K562 (cell line): ENCODE measurements around the gene MTCH2.

Source experiments
- PHF20 ChIP-seq: fragments of 450-650 bp; IDR thresholded peaks from 2 replicates; pipeline ENCODE4 v1.6.1; 2018; ENCODE audit not compliant: partially characterized antibody
- ZBTB26 ChIP-seq: fragments of 450-650 bp; formaldehyde crosslinking; IDR thresholded peaks from 2 replicates; pipeline ENCODE4 v1.4.0; 2022; ENCODE audit warnings: missing genetic modification characterization

DNA sequence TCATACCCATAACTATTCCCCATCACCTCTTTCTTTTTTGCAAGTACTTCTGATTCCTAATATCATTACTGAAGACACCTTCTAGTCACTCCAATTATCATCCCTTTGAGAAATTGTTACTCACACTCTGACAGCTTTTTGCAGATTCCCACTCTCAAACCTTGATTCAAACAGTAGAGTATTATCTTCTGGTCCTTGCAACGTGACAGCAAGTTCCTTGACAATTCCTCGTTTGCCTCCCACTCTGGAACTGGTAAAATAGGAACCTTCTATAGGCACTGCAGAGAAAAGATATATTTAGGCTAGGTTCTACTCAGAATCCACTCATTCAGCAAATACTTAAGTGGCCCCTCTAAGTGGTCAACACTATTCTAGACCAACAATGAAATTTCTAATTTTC is 49.6 kb upstream of the MTCH2 start:
- TF ChIP-seq ZBTB26 (CRISPR knock-in tag) (no peak), PHF20 (no peak)
